ENCODE results near the gene MUC4.
"Not testable (repeated sequence)": the region's sequence is repeated elsewhere in the genome, so short reads cannot be mapped to it uniquely, and the experiment has no call there.

The MUC4 gene

GRCh38 chr3:195752546-195753331, 59.0 kb downstream of the MUC4 start:
- DNase-seq (ENCODE audit: low read depth, low spot score): peak; percentile 60
- no peak overlapping the region for H3K4me3 ChIP-seq (ENCODE audit: low read length)

GRCh38 chr3:195752066-195752465, 59.7 kb downstream of the MUC4 start:
- DNase-seq (ENCODE audit: low read depth, low spot score): no peak
- no peak overlapping the region for H3K4me3 ChIP-seq (ENCODE audit: low read length)

GRCh38 chr3:195751560-195751959, 60.2 kb downstream of the MUC4 start:
- no peak for DNase-seq (ENCODE audit: low read depth, low spot score)
- no peak overlapping the region for H3K4me3 ChIP-seq (ENCODE audit: low read length)

- DNase-seq (ENCODE audit: low read depth, low spot score): no peak
- H3K4me3 ChIP-seq (ENCODE audit: low read length): no peak overlapping the region
These were observed 60.8 kb downstream of the MUC4 start for GRCh38 chr3:195750797-195751520.

- not testable (repeated sequence) for DNase-seq (ENCODE audit: low read depth, low spot score); H3K4me3 ChIP-seq (ENCODE audit: low read length)
These were observed 62.6 kb downstream of the MUC4 start for GRCh38 chr3:195749101-195749500.

- no peak for DNase-seq (ENCODE audit: low read depth, low spot score)
- H3K4me3 ChIP-seq (ENCODE audit: low read length): no peak overlapping the region
These were observed 63.1 kb downstream of the MUC4 start for GRCh38 chr3:195748661-195749060.

GRCh38 chr3:195746751-195747150, 65.0 kb downstream of the MUC4 start:
- DNase-seq (ENCODE audit: low read depth, low spot score): no peak

GRCh38 chr3:195746346-195746745, 65.4 kb downstream of the MUC4 start:
- H3K4me3 ChIP-seq (ENCODE audit: low read length): no peak overlapping the region
- no peak for DNase-seq (ENCODE audit: low read depth, low spot score)

More at GRCh38 chr3:195746751-195747150, 65.0 kb downstream of the MUC4 start:
- H3K4me3 ChIP-seq (ENCODE audit: low read length): no peak overlapping the region

GRCh38 chr3:195744437-195744836, 67.3 kb downstream of the MUC4 start:
- no peak overlapping the region for H3K4me3 ChIP-seq (ENCODE audit: low read length)
- no peak for DNase-seq (ENCODE audit: low read depth, low spot score)

GRCh38 chr3:195739561-195740111, 72.1 kb downstream of the MUC4 start:
- DNase-seq (ENCODE audit: low read depth, low spot score): no peak

GRCh38 chr3:195738274-195739044, 73.3 kb downstream of the MUC4 start:
- DNase-seq (ENCODE audit: low read depth, low spot score): no peak
- no peak overlapping the region for H3K4me3 ChIP-seq (ENCODE audit: low read length)

More at GRCh38 chr3:195739561-195740111, 72.1 kb downstream of the MUC4 start:
- H3K4me3 ChIP-seq (ENCODE audit: low read length): no peak overlapping the region

GRCh38 chr3:195737782-195738181, 73.9 kb downstream of the MUC4 start:
- DNase-seq (ENCODE audit: low read depth, low spot score); H3K4me3 ChIP-seq (ENCODE audit: low read length): not testable (repeated sequence)

GRCh38 chr3:195736866-195737490, 74.8 kb downstream of the MUC4 start:
- no peak for DNase-seq (ENCODE audit: low read depth, low spot score)
- H3K4me3 ChIP-seq (ENCODE audit: low read length): no peak overlapping the region

- no peak overlapping the region for H3K4me3 ChIP-seq (ENCODE audit: low read length)
- no peak for DNase-seq (ENCODE audit: low read depth, low spot score)
These were observed 76.6 kb downstream of the MUC4 start for GRCh38 chr3:195735036-195735695.

- DNase-seq (ENCODE audit: low read depth, low spot score): no peak
- H3K4me3 ChIP-seq (ENCODE audit: low read length): no peak overlapping the region
These were observed 78.8 kb downstream of the MUC4 start for GRCh38 chr3:195732940-195733339.

GRCh38 chr3:195731356-195731905, 80.3 kb downstream of the MUC4 start:
- DNase-seq (ENCODE audit: low read depth, low spot score): no peak
- H3K4me3 ChIP-seq (ENCODE audit: low read length): no peak overlapping the region

GRCh38 chr3:195729476-195730251, 82.1 kb downstream of the MUC4 start:
- no peak overlapping the region for H3K4me3 ChIP-seq (ENCODE audit: low read length)
- no peak for DNase-seq (ENCODE audit: low read depth, low spot score)
